ENCODE measurements around the gene AMT.

Gene AMT

DNA sequence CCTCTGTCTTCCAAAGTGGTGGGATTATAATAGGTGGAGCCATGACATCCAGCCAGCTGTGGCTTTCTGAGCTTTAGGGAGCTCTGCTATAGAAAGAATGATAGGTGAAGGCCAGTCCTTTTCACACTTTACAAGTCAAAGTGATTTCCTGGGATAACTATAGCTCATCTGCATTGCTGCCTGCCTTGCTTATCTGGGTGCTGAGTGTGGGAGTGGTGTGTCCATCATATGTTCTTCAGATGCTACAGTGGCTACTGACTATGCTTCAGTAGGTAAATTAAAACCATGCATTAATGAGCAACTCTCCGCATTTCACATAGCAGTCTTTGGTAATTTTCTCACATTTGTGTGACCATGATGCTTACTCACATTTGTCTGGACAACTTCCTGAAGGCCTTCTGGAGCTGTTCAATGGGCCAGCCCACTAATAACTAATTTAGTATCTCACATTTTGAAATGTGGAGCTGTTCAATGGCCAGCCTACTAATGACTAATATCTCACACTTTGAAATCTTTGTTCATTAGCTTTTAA is 33.9 kb downstream of the AMT start:
- no peak for DNase-seq (ENCODE audit: low spot score)

- peak; percentile 47 for DNase-seq (ENCODE audit: low spot score)
These were observed 34.6 kb downstream of the AMT start for GRCh38 chr3:49387721-49388120.

- DNase-seq (ENCODE audit: low spot score), result no peak
These were observed 36.1 kb downstream of the AMT start for GRCh38 chr3:49386056-49386756.

DNA sequence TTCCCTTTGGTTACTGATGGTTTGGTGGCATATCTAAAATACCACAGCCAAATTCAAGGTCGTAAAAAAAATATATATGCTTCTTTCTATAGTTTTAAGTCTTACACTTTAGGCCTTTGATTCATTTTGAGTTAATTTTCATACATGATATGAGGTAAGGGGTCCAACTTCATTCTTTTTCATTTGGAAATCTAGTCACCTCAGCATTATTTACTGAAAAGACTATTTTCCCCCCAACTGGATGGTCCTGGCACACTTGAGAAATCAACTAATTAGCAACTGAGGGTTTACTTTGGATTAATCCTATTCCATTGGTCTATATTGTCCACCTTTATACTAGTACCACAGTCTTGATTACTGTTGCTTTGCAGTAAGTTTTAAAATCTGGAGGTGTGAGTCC is 36.7 kb downstream of the AMT start:
- DNase-seq (ENCODE audit: low spot score), result no peak

DNA sequence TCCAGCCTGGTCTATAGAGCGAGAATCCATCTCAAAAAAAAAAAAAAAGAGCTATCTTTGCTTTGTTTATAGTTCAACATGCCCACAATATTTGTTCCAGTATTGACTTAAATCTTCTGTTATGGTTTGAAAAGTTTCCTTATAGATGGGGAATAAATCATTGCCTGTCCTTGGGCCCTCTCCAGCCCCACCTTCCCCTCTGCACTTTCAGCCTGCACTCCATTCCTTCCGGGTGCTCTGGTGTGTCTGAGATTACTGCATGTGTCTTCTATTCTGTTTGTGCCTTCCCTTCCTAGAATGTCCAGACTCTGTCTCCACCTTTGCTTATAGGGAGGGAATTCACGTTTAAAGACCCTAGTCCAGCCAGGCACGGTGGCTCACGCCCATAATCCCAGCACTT is 38.9 kb downstream of the AMT start:
- no peak for DNase-seq (ENCODE audit: low spot score)

GRCh38 chr3:49378249-49378895 is 43.9 kb downstream of the AMT start:
- DNase-seq (ENCODE audit: low spot score), result no peak

DNA sequence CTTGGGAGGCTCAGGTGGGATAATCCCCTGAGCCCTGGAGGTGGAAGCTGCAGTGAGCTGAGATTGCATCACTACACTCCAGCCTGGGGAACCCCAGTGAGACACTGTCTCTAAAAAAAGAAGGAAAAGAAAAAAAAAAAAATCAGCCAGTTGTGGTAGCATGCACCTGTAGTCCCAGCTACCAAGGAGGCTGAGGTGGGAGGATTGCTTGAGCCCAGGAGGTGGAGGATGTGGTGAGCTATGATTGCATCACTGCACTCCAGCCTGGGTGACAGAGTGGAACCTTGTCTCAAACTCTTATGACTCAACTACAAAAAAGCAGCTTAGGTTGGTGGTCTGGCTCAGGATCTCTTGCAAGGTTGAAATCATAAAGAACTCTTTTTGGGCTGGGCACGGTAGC is 44.8 kb downstream of the AMT start:
- peak; percentile 52 for DNase-seq (ENCODE audit: low spot score)

GRCh38 chr3:49371946-49372345 is 50.3 kb downstream of the AMT start:
- no peak for DNase-seq (ENCODE audit: low spot score)

DNA sequence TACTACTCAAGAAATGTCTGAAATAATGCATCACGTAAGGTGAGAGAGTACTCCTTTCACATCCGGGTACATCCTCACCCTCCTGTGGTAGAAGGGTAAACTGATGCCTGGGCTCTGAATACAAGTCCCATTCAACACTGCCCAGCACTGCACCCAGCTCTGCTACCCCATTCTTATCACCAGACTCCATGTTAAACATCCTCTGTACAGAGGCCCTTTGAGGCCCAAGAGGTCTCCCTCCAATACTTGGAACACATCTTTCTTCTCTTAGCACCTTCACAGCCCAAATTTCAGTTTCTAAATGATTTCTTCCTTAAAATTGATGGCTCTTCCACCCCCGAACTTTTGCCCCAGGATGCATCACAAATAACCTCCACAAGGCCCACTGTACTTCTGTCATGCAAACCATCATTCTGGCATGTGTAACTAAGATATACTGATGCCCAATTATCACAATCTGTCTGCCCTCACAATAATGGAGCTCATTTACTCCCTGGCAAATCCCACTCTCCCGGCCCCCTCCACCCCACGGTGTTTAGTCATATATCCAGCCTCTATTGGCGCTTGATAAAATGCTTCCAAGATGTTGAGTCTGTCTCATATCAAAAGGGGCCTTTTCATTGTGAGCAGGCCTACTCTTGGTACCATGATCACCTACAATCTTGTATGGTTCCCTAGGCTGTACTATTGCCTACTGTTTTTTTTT is 51.5 kb downstream of the AMT start:
- DNase-seq (ENCODE audit: low spot score), result no peak
